BE2C (cell line): ENCODE results near the gene NDEL1.

Experiments used
- DNase-seq: peaks from one replicate; pipeline ENCODE4 v3.0.0-alpha.2; 2020
- H3K27me3 ChIP-seq: fragments of 250-450 bp; sonication (Bioruptor Pico); 2 replicates; pipeline ENCODE4 v1.5.1; 2020; ENCODE audit warnings: mild to moderate bottlenecking
- H3K36me3 ChIP-seq: fragments of 250-450 bp; sonication (Bioruptor Pico); 2 replicates; pipeline ENCODE4 v1.5.1; 2020; ENCODE audit warnings: mild to moderate bottlenecking
- H3K4me1 ChIP-seq: fragments of 250-450 bp; sonication (Bioruptor Pico); 2 replicates; pipeline ENCODE4 v1.5.1; 2020
- H3K4me3 ChIP-seq: 2 replicates; pipeline ENCODE4 v1.5.1; 2011; ENCODE audit warnings: low read depth, low read length
- H3K9me3 ChIP-seq: fragments of 250-450 bp; sonication (Bioruptor Pico); 2 replicates; pipeline ENCODE4 v1.5.1; 2020
- TF ChIP-seq, protein P1 (sequence below): IDR thresholded peaks from 2 replicates; pipeline ENCODE4 v1.5.1; 2012; ENCODE audit warnings: mild to moderate bottlenecking, low read depth, low read length

Gene NDEL1

DNA sequence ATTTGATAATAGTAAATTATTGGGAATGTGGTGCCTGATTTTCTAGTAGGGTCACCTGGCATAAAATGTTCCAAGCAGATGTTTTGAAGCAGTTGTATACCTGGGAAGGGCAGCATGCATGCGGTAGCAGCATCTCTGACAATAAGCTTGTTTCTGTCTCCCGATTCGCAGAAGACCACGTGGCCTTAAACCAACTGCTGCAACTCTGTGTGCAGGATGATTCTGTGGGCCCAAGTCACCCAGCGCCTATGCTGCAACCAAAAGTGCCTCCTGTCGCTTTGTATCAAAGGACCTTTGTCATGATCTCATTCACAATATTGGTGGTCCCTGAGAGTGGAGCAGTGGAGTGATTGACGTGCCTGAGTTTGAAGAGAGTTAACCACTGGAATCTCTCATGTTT is 8.1 kb downstream of the NDEL1 start:
- no peak for DNase-seq

DNA sequence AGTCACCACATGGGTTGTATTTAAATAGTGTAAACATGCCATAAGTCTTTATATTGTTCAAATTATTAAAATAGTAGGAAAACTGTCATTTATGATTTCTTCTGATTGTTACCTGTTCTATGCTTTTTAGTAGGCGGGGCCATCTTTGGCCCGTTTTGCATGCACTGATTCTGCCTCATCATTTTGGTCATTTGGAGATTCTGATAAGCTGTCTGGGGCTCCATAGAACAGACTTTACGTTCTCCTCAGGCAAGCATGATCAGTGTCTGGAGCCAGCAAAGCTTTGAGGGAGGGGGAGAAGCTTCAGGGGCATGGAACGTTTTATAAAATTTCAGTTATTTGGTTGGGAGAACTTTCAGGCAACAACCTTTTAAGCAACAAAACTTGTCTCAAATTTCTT is 8.8 kb downstream of the NDEL1 start:
- H3K36me3 ChIP-seq = peaks cover 2% of the 10 kb centered on the region; the same call in 1 of the 2 replicates
- DNase-seq = no peak
- TF ChIP-seq, protein P1, sequence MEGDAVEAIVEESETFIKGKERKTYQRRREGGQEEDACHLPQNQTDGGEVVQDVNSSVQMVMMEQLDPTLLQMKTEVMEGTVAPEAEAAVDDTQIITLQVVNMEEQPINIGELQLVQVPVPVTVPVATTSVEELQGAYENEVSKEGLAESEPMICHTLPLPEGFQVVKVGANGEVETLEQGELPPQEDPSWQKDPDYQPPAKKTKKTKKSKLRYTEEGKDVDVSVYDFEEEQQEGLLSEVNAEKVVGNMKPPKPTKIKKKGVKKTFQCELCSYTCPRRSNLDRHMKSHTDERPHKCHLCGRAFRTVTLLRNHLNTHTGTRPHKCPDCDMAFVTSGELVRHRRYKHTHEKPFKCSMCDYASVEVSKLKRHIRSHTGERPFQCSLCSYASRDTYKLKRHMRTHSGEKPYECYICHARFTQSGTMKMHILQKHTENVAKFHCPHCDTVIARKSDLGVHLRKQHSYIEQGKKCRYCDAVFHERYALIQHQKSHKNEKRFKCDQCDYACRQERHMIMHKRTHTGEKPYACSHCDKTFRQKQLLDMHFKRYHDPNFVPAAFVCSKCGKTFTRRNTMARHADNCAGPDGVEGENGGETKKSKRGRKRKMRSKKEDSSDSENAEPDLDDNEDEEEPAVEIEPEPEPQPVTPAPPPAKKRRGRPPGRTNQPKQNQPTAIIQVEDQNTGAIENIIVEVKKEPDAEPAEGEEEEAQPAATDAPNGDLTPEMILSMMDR = no peak

More for the DNA sequence above, 8.1 kb downstream of the NDEL1 start:
- Histone ChIP-seq H3K4me1 (no peaks in the 10 kb centered on the region), H3K9me3 (no peaks in the 10 kb centered on the region), H3K36me3 (peaks cover 2% of the 10 kb centered on the region; the same call in 1 of the 2 replicates), H3K27me3 (no peaks in the 10 kb centered on the region), H3K4me3 (no peak overlapping the region)
- TF ChIP-seq, protein P1 = no peak

DNA sequence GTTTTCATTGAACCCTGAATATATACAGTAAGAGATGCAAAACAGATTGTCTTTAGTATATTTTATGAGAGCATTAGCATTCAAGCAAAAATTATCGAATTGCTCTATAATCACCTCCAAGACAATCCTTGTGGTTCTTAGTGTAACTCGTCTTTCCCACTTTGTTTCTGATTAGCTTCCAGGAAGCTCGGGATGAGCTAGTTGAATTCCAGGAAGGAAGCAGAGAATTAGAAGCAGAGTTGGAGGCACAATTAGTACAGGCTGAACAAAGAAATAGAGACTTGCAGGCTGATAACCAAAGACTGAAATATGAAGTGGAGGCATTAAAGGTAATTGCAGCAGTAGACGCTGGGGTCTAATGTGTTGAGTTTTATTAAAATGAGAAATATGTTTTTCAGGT is 9.9 kb downstream of the NDEL1 start:
- TF ChIP-seq, protein P1 = no peak
- peaks cover 2% of the 10 kb centered on the region; the same call in 1 of the 2 replicates for H3K36me3 ChIP-seq
- H3K4me1 ChIP-seq = no peaks in the 10 kb centered on the region
- no peaks in the 10 kb centered on the region for H3K9me3 ChIP-seq
- H3K27me3 ChIP-seq = no peaks in the 10 kb centered on the region
- DNase-seq = no peak
- no peak overlapping the region for H3K4me3 ChIP-seq

More for the DNA sequence above, 8.8 kb downstream of the NDEL1 start:
- Histone ChIP-seq H3K4me1 (no peaks in the 10 kb centered on the region), H3K4me3 (no peak overlapping the region), H3K27me3 (no peaks in the 10 kb centered on the region), H3K9me3 (no peaks in the 10 kb centered on the region)

DNA sequence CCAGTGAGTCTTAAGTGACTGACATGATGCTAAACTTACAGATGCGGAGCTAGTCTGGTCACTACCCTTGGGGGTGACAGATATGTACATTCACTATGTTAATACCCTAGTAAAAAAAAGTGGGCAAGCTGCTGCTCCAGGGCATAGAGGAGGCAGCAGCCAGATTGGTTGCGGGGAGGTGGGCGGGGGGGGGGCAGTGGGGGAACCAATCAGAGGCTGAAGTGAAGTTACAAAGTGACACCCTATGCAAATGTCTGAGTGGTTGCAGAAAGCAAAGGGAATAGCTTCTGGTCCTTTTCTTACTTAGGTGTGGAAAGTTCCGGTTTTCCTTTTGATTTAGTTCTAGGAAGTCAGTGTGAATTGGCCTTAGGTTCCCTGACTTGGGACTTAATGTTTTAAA is 12.1 kb downstream of the NDEL1 start:
- Histone ChIP-seq H3K9me3 (no peaks in the 10 kb centered on the region), H3K27me3 (no peaks in the 10 kb centered on the region), H3K4me3 (no peak overlapping the region), H3K36me3 (peaks cover 2% of the 10 kb centered on the region; the same call in 1 of the 2 replicates), H3K4me1 (no peaks in the 10 kb centered on the region)
- DNase-seq = no peak
- TF ChIP-seq, protein P1 = no peak

DNA sequence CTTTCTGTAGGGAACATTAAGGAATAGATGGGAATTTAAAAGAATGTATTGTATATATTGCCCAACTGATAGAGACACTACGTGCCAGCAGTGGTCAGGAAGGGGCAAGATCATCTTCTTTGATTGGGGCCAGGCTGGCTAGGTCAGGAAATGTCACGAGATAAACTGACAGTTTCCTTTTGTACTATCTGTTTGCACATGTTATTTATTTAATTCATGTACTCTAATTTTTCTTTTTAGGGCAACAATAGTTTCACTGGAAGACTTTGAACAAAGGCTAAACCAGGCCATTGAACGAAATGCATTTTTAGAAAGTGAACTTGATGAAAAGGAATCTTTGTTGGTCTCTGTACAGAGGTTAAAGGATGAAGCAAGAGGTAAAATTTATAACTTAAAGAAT is 12.6 kb downstream of the NDEL1 start:
- peaks cover 2% of the 10 kb centered on the region; the same call in 1 of the 2 replicates for H3K36me3 ChIP-seq
- DNase-seq = no peak
- H3K4me1 ChIP-seq = no peaks in the 10 kb centered on the region
- H3K27me3 ChIP-seq = no peaks in the 10 kb centered on the region
- H3K9me3 ChIP-seq = no peaks in the 10 kb centered on the region
- TF ChIP-seq, protein P1 = no peak
- no peak overlapping the region for H3K4me3 ChIP-seq

DNA sequence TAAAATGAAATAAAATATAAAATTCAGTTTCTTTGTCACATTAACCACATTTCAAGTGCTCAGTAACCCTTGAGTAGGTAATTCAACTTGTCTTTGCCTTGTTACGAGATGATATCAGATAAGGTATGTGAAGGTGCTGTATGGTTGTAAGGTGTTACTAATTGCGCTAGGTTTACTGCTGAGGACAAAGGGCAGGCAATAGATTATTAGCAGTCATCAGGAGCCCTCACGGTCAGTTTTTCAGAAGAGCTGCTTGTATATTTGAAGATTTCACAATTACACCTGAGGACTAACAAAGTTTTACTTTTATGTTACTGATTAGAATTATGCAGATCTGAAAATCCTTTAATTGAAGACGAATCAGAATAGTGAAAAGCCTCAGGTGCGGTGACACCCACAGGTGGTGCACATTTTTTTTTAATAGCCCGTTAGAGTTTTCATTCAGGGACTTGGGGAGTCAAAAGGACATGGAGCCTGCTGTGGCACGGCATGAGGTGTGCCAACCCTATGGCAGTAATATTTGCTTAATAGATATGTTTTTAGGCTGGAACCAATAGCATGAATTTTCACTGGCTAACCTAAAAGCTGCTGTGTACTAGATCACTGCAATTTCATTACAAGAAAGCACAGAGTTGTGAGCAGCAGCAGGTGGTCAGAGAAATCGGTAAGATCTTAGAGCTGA is 16.4 kb downstream of the NDEL1 start:
- H3K27me3 ChIP-seq = no peaks in the 10 kb centered on the region
- no peaks in the 10 kb centered on the region for H3K9me3 ChIP-seq
- TF ChIP-seq, protein P1 = no peak
- no peak overlapping the region for H3K4me3 ChIP-seq
- no peak for DNase-seq
- peaks cover 2% of the 10 kb centered on the region; the same call in 1 of the 2 replicates for H3K36me3 ChIP-seq
- no peaks in the 10 kb centered on the region for H3K4me1 ChIP-seq
